DND-41 (cell line): ENCODE results near the gene KANSL1.

ENCODE experiments used
- ATAC-seq: fragments of 200-7000 bp; cut with Tn5 transposase; 3 replicates; pipeline ENCODE4 v1.9.1; 2021; ENCODE audit warnings: low read depth; ENCODE audit not compliant: insufficient read depth
- DNase-seq: peaks from one replicate; pipeline ENCODE4 v3.0.0-alpha.2; 2020
- H2AFZ ChIP-seq: 2 replicates; pipeline ENCODE4 v1.6.0; 2012; ENCODE audit warnings: low read depth, low read length
- H3K27ac ChIP-seq: 2 replicates; pipeline ENCODE4 v1.5.1; 2012; ENCODE audit warnings: low read length, inconsistent platforms
- H3K27me3 ChIP-seq: fragments of 200-600 bp; sonication (generic); 2 replicates; pipeline ENCODE4 v1.6.0; 2012; ENCODE audit warnings: low read length, mild to moderate bottlenecking, inconsistent platforms; ENCODE audit not compliant: insufficient read depth, poor library complexity
- H3K36me3 ChIP-seq: 2 replicates; pipeline ENCODE4 v1.5.1; 2012; ENCODE audit warnings: low read length, inconsistent platforms; ENCODE audit not compliant: insufficient read depth
- H3K4me1 ChIP-seq: 2 replicates; pipeline ENCODE4 v1.5.1; 2012; ENCODE audit warnings: mild to moderate bottlenecking, low read length; ENCODE audit not compliant: insufficient read depth
- H3K4me2 ChIP-seq: 2 replicates; pipeline ENCODE4 v1.6.0; 2012; ENCODE audit warnings: mild to moderate bottlenecking, moderate library complexity, low read length, inconsistent platforms; ENCODE audit not compliant: insufficient read depth
- H3K4me3 ChIP-seq, 2 experiments: fragments of 200-600 bp in 1 of 2; shearing (Covaris generic) in 1 of 2; 2 replicates each; pipeline ENCODE4 v1.5.1; 2012 to 2016; ENCODE audit warnings: inconsistent platforms in 2 of 2, low read length in 2 of 2, mild to moderate bottlenecking in 2 of 2, low read depth in 1 of 2, moderate library complexity in 1 of 2
- H3K79me2 ChIP-seq: 2 replicates; pipeline ENCODE4 v1.6.0; 2012; ENCODE audit warnings: low read length, inconsistent platforms; ENCODE audit not compliant: insufficient read depth
- H3K9ac ChIP-seq: 2 replicates; pipeline ENCODE4 v1.6.0; 2012; ENCODE audit warnings: low read depth, mild to moderate bottlenecking, inconsistent platforms, low read length, moderate library complexity
- H3K9me3 ChIP-seq: 2 replicates; pipeline ENCODE4 v1.5.1; 2012; ENCODE audit warnings: low read length, moderate library complexity, mild to moderate bottlenecking, inconsistent platforms; ENCODE audit not compliant: insufficient read depth, severe bottlenecking
- H4K20me1 ChIP-seq: 2 replicates; pipeline ENCODE4 v1.6.0; 2012; ENCODE audit warnings: low read length; ENCODE audit not compliant: insufficient read depth
- CTCF ChIP-seq: IDR thresholded peaks from 2 replicates; pipeline ENCODE4 v1.5.1; 2012; ENCODE audit warnings: borderline replicate concordance, low read length, moderate library complexity, mild to moderate bottlenecking; ENCODE audit not compliant: poor library complexity, severe bottlenecking; ENCODE audit errors: extremely low read depth
- EZH2 ChIP-seq: IDR thresholded peaks from 3 replicates; pipeline ENCODE4 v1.6.1; 2012; ENCODE audit warnings: borderline replicate concordance, low read depth, mild to moderate bottlenecking, moderate library complexity, low read length, inconsistent platforms; ENCODE audit not compliant: severe bottlenecking

KANSL1 gene

GRCh38 chr17:46163316-46163715 lies 29.9 kb downstream of the KANSL1 start:
- no peak for ATAC-seq
- Histone ChIP-seq H3K9ac (no peak overlapping the region), H4K20me1 (peaks cover 96% of the 10 kb centered on the region), H2AFZ (no peak overlapping the region), H3K36me3 (peaks cover 32% of the 10 kb centered on the region), H3K4me3 (no peak overlapping the region), H3K4me1 (no peaks in the 10 kb centered on the region; the same call in 1 of the 2 replicates), H3K79me2 (peaks cover 100% of the 10 kb centered on the region), H3K27me3 (no peaks in the 10 kb centered on the region), H3K27ac (no peak overlapping the region), H3K4me2 (no peak overlapping the region), H3K9me3 (no peaks in the 10 kb centered on the region)
- no peak for TF ChIP-seq EZH2
- TF ChIP-seq CTCF, result no peak
- DNase-seq, result no peak

GRCh38 chr17:46162866-46163265 lies 30.4 kb downstream of the KANSL1 start:
- no peak overlapping the region for H3K4me2 ChIP-seq
- no peak overlapping the region for H3K9ac ChIP-seq
- peaks cover 29% of the 10 kb centered on the region for H3K36me3 ChIP-seq
- peaks cover 100% of the 10 kb centered on the region for H3K79me2 ChIP-seq
- no peaks in the 10 kb centered on the region for H3K9me3 ChIP-seq
- ATAC-seq, result no peak
- H2AFZ ChIP-seq, result no peak overlapping the region
- no peaks in the 10 kb centered on the region for H3K27me3 ChIP-seq
- no peak overlapping the region for H3K27ac ChIP-seq
- H4K20me1 ChIP-seq, result peaks cover 95% of the 10 kb centered on the region
- DNase-seq, result no peak
- TF ChIP-seq CTCF (no peak), EZH2 (no peak)
- H3K4me1 ChIP-seq, result no peaks in the 10 kb centered on the region; the same call in 1 of the 2 replicates
- H3K4me3 ChIP-seq, result no peak overlapping the region

GRCh38 chr17:46160169-46160568 lies 33.1 kb downstream of the KANSL1 start:
- TF ChIP-seq CTCF, result no peak
- TF ChIP-seq EZH2, result no peak
- no peak overlapping the region for H2AFZ ChIP-seq
- H3K27me3 ChIP-seq, result no peaks in the 10 kb centered on the region
- H3K79me2 ChIP-seq, result peaks cover 100% of the 10 kb centered on the region
- H3K9me3 ChIP-seq, result no peaks in the 10 kb centered on the region
- H3K4me3 ChIP-seq, result no peak overlapping the region
- no peak overlapping the region for H3K27ac ChIP-seq
- peaks cover 14% of the 10 kb centered on the region for H3K36me3 ChIP-seq
- no peak overlapping the region for H3K9ac ChIP-seq
- DNase-seq, result no peak
- peaks cover 11% of the 10 kb centered on the region for H3K4me1 ChIP-seq
- peaks cover 97% of the 10 kb centered on the region for H4K20me1 ChIP-seq
- H3K4me2 ChIP-seq, result no peak overlapping the region
- no peak for ATAC-seq

GRCh38 chr17:46159686-46160085 lies 33.5 kb downstream of the KANSL1 start:
- no peak overlapping the region for H3K4me2 ChIP-seq
- no peaks in the 10 kb centered on the region for H3K9me3 ChIP-seq
- peaks cover 100% of the 10 kb centered on the region for H3K79me2 ChIP-seq
- no peak overlapping the region for H3K27ac ChIP-seq
- ATAC-seq (no peak), DNase-seq (no peak)
- peaks cover 14% of the 10 kb centered on the region for H3K36me3 ChIP-seq
- H2AFZ ChIP-seq, result no peak overlapping the region
- peaks cover 15% of the 10 kb centered on the region for H3K4me1 ChIP-seq
- TF ChIP-seq EZH2, result no peak
- no peak for TF ChIP-seq CTCF
- no peak overlapping the region for H3K4me3 ChIP-seq
- no peak overlapping the region for H3K9ac ChIP-seq
- no peaks in the 10 kb centered on the region for H3K27me3 ChIP-seq
- H4K20me1 ChIP-seq, result peaks cover 99% of the 10 kb centered on the region
